GM23338 (cell line): ENCODE data around the gene MORC2. TPM values are rescaled to one million over a fixed set of nuclear protein-coding genes. Genes with fewer than 3 reads are reported as not detected.

Experiments
- ATAC-seq: fragments of 200-7000 bp; cut with Tn5 transposase; 3 replicates; pipeline ENCODE4 v1.9.1; 2020
- DNase-seq: peaks from one replicate; pipeline ENCODE4 v3.0.0-alpha.2; 2015; ENCODE audit warnings: low spot score
- H2AFZ ChIP-seq: fragments of 200-600 bp; sonication (generic); 2 replicates; pipeline ENCODE4 v1.8.0; 2016; ENCODE audit warnings: antibody characterized with exemption, mild to moderate bottlenecking, moderate library complexity
- H3F3A ChIP-seq: fragments of 200-600 bp; sonication (generic); replicated peaks from 2 replicates; pipeline ENCODE4 v1.8.0; 2017; ENCODE audit warnings: antibody characterized with exemption, mixed run types, low read depth
- H3K27ac ChIP-seq: fragments of 200-600 bp; sonication (generic); 2 replicates; pipeline ENCODE4 v1.6.1; 2016; ENCODE audit warnings: low read depth
- H3K27me3 ChIP-seq: fragments of 200-600 bp; sonication (generic); 2 replicates; pipeline ENCODE4 v1.8.0; 2016; ENCODE audit warnings: mild to moderate bottlenecking, mixed run types, moderate library complexity; ENCODE audit not compliant: insufficient read depth
- H3K36me3 ChIP-seq: fragments of 200-600 bp; sonication (generic); 2 replicates; pipeline ENCODE4 v1.8.0; 2016; ENCODE audit warnings: mild to moderate bottlenecking; ENCODE audit not compliant: insufficient read depth
- H3K4me1 ChIP-seq: fragments of 200-600 bp; sonication (generic); 2 replicates; pipeline ENCODE4 v1.8.0; 2016; ENCODE audit warnings: mild to moderate bottlenecking, moderate library complexity; ENCODE audit not compliant: insufficient read depth
- H3K4me2 ChIP-seq: fragments of 200-600 bp; sonication (generic); 2 replicates; pipeline ENCODE4 v1.7.1; 2017; ENCODE audit warnings: mixed run types
- H3K4me3 ChIP-seq: fragments of 200-600 bp; sonication (generic); 2 replicates; pipeline ENCODE4 v1.6.1; 2016; ENCODE audit warnings: mixed run types
- H3K79me2 ChIP-seq: fragments of 200-600 bp; sonication (generic); replicated peaks from 2 replicates; pipeline ENCODE4 v1.8.0; 2017; ENCODE audit warnings: mild to moderate bottlenecking; ENCODE audit not compliant: insufficient read depth
- H3K9me2 ChIP-seq: fragments of 200-600 bp; sonication (generic); 2 replicates; pipeline ENCODE4 v1.8.0; 2017; ENCODE audit not compliant: insufficient read depth
- H4K20me1 ChIP-seq: fragments of 200-600 bp; sonication (generic); replicated peaks from 2 replicates; pipeline ENCODE4 v1.8.0; 2017; ENCODE audit warnings: mild to moderate bottlenecking; ENCODE audit not compliant: insufficient read depth
- H3K27ac Mint-ChIP-seq: 2 replicates; pipeline ENCODE4 v1.8.0; 2020; ENCODE audit warnings: inconsistent platforms, mild to moderate bottlenecking, moderate library complexity, mixed read lengths
- H3K27me3 Mint-ChIP-seq: 3 replicates; pipeline ENCODE4 v1.8.0; 2022; ENCODE audit warnings: low read depth, mild to moderate bottlenecking, moderate library complexity, mixed read lengths, inconsistent platforms; ENCODE audit not compliant: insufficient read depth, poor library complexity
- H3K36me3 Mint-ChIP-seq: 3 replicates; pipeline ENCODE4 v1.8.0; 2021; ENCODE audit warnings: low read depth, mild to moderate bottlenecking, inconsistent platforms, moderate library complexity, mixed read lengths
- H3K4me1 Mint-ChIP-seq: 3 replicates; pipeline ENCODE4 v1.8.0; 2020; ENCODE audit warnings: mild to moderate bottlenecking, inconsistent platforms, mixed read lengths
- H3K4me3 Mint-ChIP-seq: 3 replicates; pipeline ENCODE4 v1.8.0; 2021; ENCODE audit warnings: moderate library complexity, mild to moderate bottlenecking, inconsistent platforms, mixed read lengths
- H3K9me3 Mint-ChIP-seq: 3 replicates; pipeline ENCODE4 v1.8.0; 2020; ENCODE audit warnings: moderate library complexity, mild to moderate bottlenecking, inconsistent platforms, mixed read lengths
- CREB1 ChIP-seq: fragments of 250-450 bp; sonication (Bioruptor Pico); IDR thresholded peaks from 2 replicates; pipeline ENCODE4 v1.5.0; 2020; ENCODE audit warnings: low read depth, mild to moderate bottlenecking, moderate library complexity
- CTCF ChIP-seq, 2 experiments: fragments of 200-600 bp in 1 of 2; sonication (generic) in 1 of 2; conservative IDR thresholded peaks; 2 replicates each; pipeline versions ENCODE4 v1.5.1 to v1.6.1; 2016 to 2017; ENCODE audit warnings: antibody characterized with exemption in 2 of 2, low read depth in 2 of 2, mild to moderate bottlenecking in 2 of 2, moderate library complexity in 1 of 2
- ETS1 ChIP-seq: IDR thresholded peaks from 2 replicates; pipeline ENCODE4 v1.6.1; 2016; ENCODE audit warnings: antibody characterized with exemption
- EZH2 ChIP-seq: fragments of 200-600 bp; sonication (generic); IDR thresholded peaks from one replicate; pipeline ENCODE4 v1.8.0; 2017; ENCODE audit warnings: antibody characterized with exemption, mild to moderate bottlenecking, low read depth; ENCODE audit not compliant: unreplicated experiment
- EZH2phosphoT487 ChIP-seq: fragments of 200-600 bp; sonication (generic); IDR thresholded peaks from one replicate; pipeline ENCODE4 v1.8.1; 2018; ENCODE audit warnings: antibody characterized with exemption; ENCODE audit not compliant: unreplicated experiment
- JUNB ChIP-seq: IDR thresholded peaks from one replicate; pipeline ENCODE4 v1.6.1; 2016; ENCODE audit warnings: antibody characterized with exemption; ENCODE audit not compliant: unreplicated experiment
- NANOG ChIP-seq: IDR thresholded peaks from 2 replicates; pipeline ENCODE4 v1.6.1; 2016; ENCODE audit warnings: antibody characterized with exemption, borderline replicate concordance
- POLR2AphosphoS5 ChIP-seq: IDR thresholded peaks from 2 replicates; pipeline ENCODE4 v1.6.1; 2016; ENCODE audit warnings: antibody characterized with exemption, low read depth
- REST ChIP-seq: IDR thresholded peaks from one replicate; pipeline ENCODE4 v1.6.1; 2018; ENCODE audit warnings: antibody characterized with exemption; ENCODE audit not compliant: unreplicated experiment
- STAT1 ChIP-seq: IDR thresholded peaks from one replicate; pipeline ENCODE4 v1.6.1; 2016; ENCODE audit warnings: antibody characterized with exemption; ENCODE audit not compliant: unreplicated experiment
- ZNF114 ChIP-seq: fragments of 250-450 bp; sonication (Bioruptor Pico); IDR thresholded peaks from 2 replicates; pipeline ENCODE4 v1.5.0; 2020; ENCODE audit warnings: mild to moderate bottlenecking, moderate library complexity
- ZNF331 ChIP-seq: fragments of 250-450 bp; sonication (Bioruptor Pico); IDR thresholded peaks from 2 replicates; pipeline ENCODE4 v1.5.0; 2020; ENCODE audit warnings: low read depth, mild to moderate bottlenecking, moderate library complexity
- ZNF462 ChIP-seq: fragments of 250-450 bp; sonication (Bioruptor Pico); IDR thresholded peaks from 2 replicates; pipeline ENCODE4 v1.5.0; 2020; ENCODE audit warnings: mild to moderate bottlenecking, moderate library complexity
- polyA plus RNA-seq: library from polyadenylated mRNA; unstranded; fragments of >200 nt; fragmentation: Nextera tagmentation; extraction: Ambion mirVana; gene quantifications from 2 replicates; pipeline ENCODE4 v1.2.1, GENCODE V29; 2016
- total RNA-seq: library from RNA; depleted of rRNA; stranded (reverse); fragments of >200 nt; shearing (Covaris generic); gene quantifications from 2 replicates; pipeline ENCODE4 v1.2.3, GENCODE V29; 2014

Gene MORC2
- total and polyA plus RNA-seq, 2 experiments from 2014 or later = 33.1 to 63.8 TPM

GRCh38 chr22:30945653-30946052 is 22.9 kb downstream of the MORC2 start:
- no peak for ATAC-seq
- Histone ChIP-seq H3K27ac (no peak overlapping the region), H3K36me3 (peaks cover 81% of the 10 kb centered on the region), H3K9me2 (no peaks in the 10 kb centered on the region), H3K4me3 (no peak overlapping the region), H3K4me1 (no peaks in the 10 kb centered on the region), H3K27me3 (no peaks in the 10 kb centered on the region), H3F3A (0 out of 2 replicates have a peak, but pooled peaks cover 4% of the 10 kb centered on the region), H3K4me2 (no peak overlapping the region), H3K79me2 (peaks cover 36% of the 10 kb centered on the region), H4K20me1 (peaks cover 32% of the 10 kb centered on the region), H2AFZ (no peak overlapping the region)
- TF ChIP-seq STAT1 (no peak), CREB1 (CRISPR knock-in tag) (no peak), ZNF462 (no peak), ZNF331 (CRISPR knock-in tag) (no peak), EZH2 (no peak), ETS1 (no peak), ZNF114 (CRISPR knock-in tag) (no peak), NANOG (no peak), REST (no peak), POLR2AphosphoS5 (no peak), JUNB (no peak), EZH2phosphoT487 (no peak), CTCF (conservative IDR thresholded peaks at IDR 0.05; ENCODE audit: low read depth in 2 of 2) (no peak)
- H3K27ac Mint-ChIP-seq = no peak overlapping the region
- H3K36me3 Mint-ChIP-seq = peaks cover 36% of the 10 kb centered on the region
- H3K9me3 Mint-ChIP-seq = no peaks in the 10 kb centered on the region
- no peaks in the 10 kb centered on the region for H3K4me1 Mint-ChIP-seq
- DNase-seq = no peak
- H3K4me3 Mint-ChIP-seq = no peak overlapping the region
- H3K27me3 Mint-ChIP-seq = peaks cover 3% of the 10 kb centered on the region
